Upper lobe of right lung (tissue), 1 donor: ENCODE measurements around the gene SYCP2L. TPM values are rescaled to one million over a fixed set of nuclear protein-coding genes. Genes with fewer than 3 reads are reported as not detected.

ENCODE experiments used
- ATAC-seq: fragments of 200-7000 bp; cut with Tn5 transposase; one replicate; pipeline ENCODE4 v1.9.1; 2020; ENCODE audit warnings: mild to moderate bottlenecking, moderate library complexity
- DNase-seq: peaks from one replicate; pipeline ENCODE4 v3.0.0-alpha.2; 2020
- H3K27ac ChIP-seq: fragments of 200-600 bp; one replicate; pipeline ENCODE4 v1.8.0; 2022
- H3K27me3 ChIP-seq: fragments of 200-600 bp; one replicate; pipeline ENCODE4 v1.8.0; 2022; ENCODE audit warnings: mild to moderate bottlenecking
- H3K36me3 ChIP-seq: fragments of 200-600 bp; one replicate; pipeline ENCODE4 v1.8.0; 2022
- H3K4me1 ChIP-seq: fragments of 200-600 bp; one replicate; pipeline ENCODE4 v1.8.0; 2022
- H3K4me3 ChIP-seq: fragments of 200-600 bp; one replicate; pipeline ENCODE4 v1.8.0; 2022; ENCODE audit warnings: mild to moderate bottlenecking
- H3K9me3 ChIP-seq: fragments of 200-600 bp; one replicate; pipeline ENCODE4 v1.8.0; 2022
- CTCF ChIP-seq: fragments of 200-600 bp; IDR thresholded peaks from one replicate; pipeline ENCODE4 v1.8.0; 2022; ENCODE audit warnings: antibody characterized with exemption
- intact Hi-C: fragments of 100-400 bp; cut with DNase I; formaldehyde crosslinking; loops from one replicate; pipeline ENCODE4 v1.11.0; 2022
- total RNA-seq: library from RNA; stranded (reverse); fragmentation: NEBNext Ultra II Directional; extraction: Animal tissue kit (Norgen Biotek cat#: 25700); gene quantifications from one replicate; pipeline ENCODE4 v1.2.1, GENCODE V29; 2021
- donor health status: DM: no; HTN: yes; CAD: no; lungs with severe emphysema.

SYCP2L gene
- total RNA-seq, 1 donor from 2014 or later, result 0.58 TPM

GRCh38 chr6:10951675-10952282 is 64.9 kb downstream of the SYCP2L start:
- ATAC-seq (peak; percentile 67), DNase-seq (no peak)

GRCh38 chr6:10954590-10955010 is 67.7 kb downstream of the SYCP2L start:
- H3K9me3 ChIP-seq, result no peaks in the 10 kb centered on the region
- DNase-seq, result peak; percentile 87
- H3K27ac ChIP-seq, result no peak overlapping the region
- peak; percentile 94 for ATAC-seq
- no peaks in the 10 kb centered on the region for H3K36me3 ChIP-seq
- no peaks in the 10 kb centered on the region for H3K27me3 ChIP-seq
- H3K4me1 ChIP-seq, result no peaks in the 10 kb centered on the region
- no peak overlapping the region for H3K4me3 ChIP-seq
- intact Hi-C loops, result loop anchor here (10.0 kb wide), 1 partner anchor 110 kb away; no protein-coding TSS in a partner anchor
- peak; percentile 75 for TF ChIP-seq CTCF

More at GRCh38 chr6:10951675-10952282, 64.9 kb downstream of the SYCP2L start:
- no peaks in the 10 kb centered on the region for H3K36me3 ChIP-seq
- no peak overlapping the region for H3K4me3 ChIP-seq
- no peaks in the 10 kb centered on the region for H3K9me3 ChIP-seq
- H3K4me1 ChIP-seq, result no peaks in the 10 kb centered on the region
- TF ChIP-seq CTCF, result peak; percentile 41
- H3K27ac ChIP-seq, result no peak overlapping the region
- intact Hi-C loops, result loop anchor here (10.0 kb wide), 1 partner anchor 113 kb away; no protein-coding TSS in a partner anchor
- H3K27me3 ChIP-seq, result no peaks in the 10 kb centered on the region

GRCh38 chr6:10956776-10957175 is 69.9 kb downstream of the SYCP2L start:
- H3K4me3 ChIP-seq, result no peak overlapping the region
- H3K27me3 ChIP-seq, result no peaks in the 10 kb centered on the region
- no peak overlapping the region for H3K27ac ChIP-seq
- no peak for TF ChIP-seq CTCF
- H3K9me3 ChIP-seq, result no peaks in the 10 kb centered on the region
- H3K36me3 ChIP-seq, result no peaks in the 10 kb centered on the region
- no peaks in the 10 kb centered on the region for H3K4me1 ChIP-seq
- no peak for ATAC-seq
- no peak for DNase-seq
- intact Hi-C loops, result loop anchor here (10.0 kb wide), 1 partner anchor 108 kb away; no protein-coding TSS in a partner anchor

- TF ChIP-seq CTCF, result no peak
- intact Hi-C loops, result loop anchor here (10.0 kb wide), 1 partner anchor 107 kb away; no protein-coding TSS in a partner anchor
- Histone ChIP-seq H3K36me3 (no peaks in the 10 kb centered on the region), H3K27ac (no peak overlapping the region), H3K4me3 (no peak overlapping the region), H3K27me3 (no peaks in the 10 kb centered on the region), H3K9me3 (no peaks in the 10 kb centered on the region), H3K4me1 (no peaks in the 10 kb centered on the region)
- ATAC-seq (no peak), DNase-seq (no peak)
These were observed 70.6 kb downstream of the SYCP2L start for GRCh38 chr6:10957414-10957886.

- DNase-seq, result no peak
- no peaks in the 10 kb centered on the region for H3K4me1 ChIP-seq
- no peak for ATAC-seq
- H3K27ac ChIP-seq, result no peak overlapping the region
- no peaks in the 10 kb centered on the region for H3K9me3 ChIP-seq
- intact Hi-C loops, result no loop called here
- TF ChIP-seq CTCF, result no peak
- H3K27me3 ChIP-seq, result no peaks in the 10 kb centered on the region
- no peaks in the 10 kb centered on the region for H3K36me3 ChIP-seq
- H3K4me3 ChIP-seq, result no peak overlapping the region
These were observed 73.3 kb downstream of the SYCP2L start for GRCh38 chr6:10960171-10960570.
